Stimulated activated naive CD4-positive, alpha-beta T cell (primary cell): ENCODE results near the gene OXSR1.
"Not testable (repeated sequence)": the region's sequence is repeated elsewhere in the genome, so short reads cannot be mapped to it uniquely, and the experiment has no call there.

ENCODE experiments used
- DNase-seq, 6 experiments: peaks; one replicate each; lab custom pipeline; 2025; lab: John Stamatoyannopoulos, UW

Gene OXSR1

GRCh38 chr3:38227989-38228388, 62.7 kb downstream of the OXSR1 start:
- no peak for DNase-seq

- no peak for DNase-seq
These were observed 63.7 kb downstream of the OXSR1 start for GRCh38 chr3:38229036-38229435.

GRCh38 chr3:38232701-38233100, 67.4 kb downstream of the OXSR1 start:
- no peak for DNase-seq

GRCh38 chr3:38235466-38235865, 70.1 kb downstream of the OXSR1 start:
- no peak for DNase-seq

GRCh38 chr3:38238416-38239008, 73.2 kb downstream of the OXSR1 start:
- no peak for DNase-seq

GRCh38 chr3:38242812-38243211, 77.5 kb downstream of the OXSR1 start:
- DNase-seq = not testable (repeated sequence)

GRCh38 chr3:38245930-38246329, 80.6 kb downstream of the OXSR1 start:
- no peak for DNase-seq

- no peak for DNase-seq
These were observed 82.2 kb downstream of the OXSR1 start for GRCh38 chr3:38247366-38248035.

- no peak for DNase-seq
These were observed 84.9 kb downstream of the OXSR1 start for GRCh38 chr3:38250198-38250597.

- DNase-seq = no peak
These were observed 85.9 kb downstream of the OXSR1 start for GRCh38 chr3:38251197-38251596.

- DNase-seq = no peak
These were observed 88.4 kb downstream of the OXSR1 start for GRCh38 chr3:38253704-38254103.

- no peak for DNase-seq
These were observed 89.5 kb downstream of the OXSR1 start for GRCh38 chr3:38254872-38255271.

GRCh38 chr3:38255627-38256026, 90.3 kb downstream of the OXSR1 start:
- no peak for DNase-seq

GRCh38 chr3:38257583-38257982, 92.2 kb downstream of the OXSR1 start:
- no peak for DNase-seq

- no peak for DNase-seq
These were observed 95.1 kb downstream of the OXSR1 start for GRCh38 chr3:38260474-38260873.

- no peak for DNase-seq
These were observed 99.0 kb downstream of the OXSR1 start for GRCh38 chr3:38264353-38264771.

- DNase-seq = no peak
These were observed 99.4 kb downstream of the OXSR1 start for GRCh38 chr3:38264779-38265178.

GRCh38 chr3:38265604-38266307, 100.4 kb downstream of the OXSR1 start, which contains the start of gene SLC22A13:
TSS of gene SLC22A13 (plus strand) at chr3:38265812. CDS start at chr3:38265861, 49 bp downstream.
- no peak for DNase-seq

- DNase-seq = no peak
These were observed 101.5 kb downstream of the OXSR1 start for GRCh38 chr3:38266810-38267209.

GRCh38 chr3:38267662-38268061, 102.3 kb downstream of the OXSR1 start:
- DNase-seq = no peak

GRCh38 chr3:38268087-38268486, 102.8 kb downstream of the OXSR1 start:
- no peak for DNase-seq

GRCh38 chr3:38268522-38268921, 103.2 kb downstream of the OXSR1 start:
- no peak for DNase-seq

GRCh38 chr3:38270606-38271005, 105.3 kb downstream of the OXSR1 start:
- DNase-seq = no peak
